OCI-LY1 (cell line): ENCODE measurements around the gene PCDHGA1.

Experiments
- CTCF ChIP-seq: fragments of 200-600 bp; sonication (generic), shearing (Covaris generic); IDR thresholded peaks from 2 replicates; pipeline ENCODE4 v1.5.1; 2017; ENCODE audit warnings: mild to moderate bottlenecking, antibody characterized with exemption, low read length, moderate library complexity, mixed read lengths
- EZH2 ChIP-seq: fragments of 200-600 bp; sonication (generic), shearing (Covaris generic); IDR thresholded peaks from 2 replicates; pipeline ENCODE4 v1.8.0; 2017; ENCODE audit warnings: borderline replicate concordance, mixed run types, mild to moderate bottlenecking, antibody characterized with exemption, low read length, moderate library complexity, mixed read lengths

GRCh38 chr5:141523991-141524390 lies 193.7 kb downstream of the PCDHGA1 start:
- TF ChIP-seq CTCF: no peak
- no peak for TF ChIP-seq EZH2
